Caco-2 (cell line): ENCODE data around the gene TLE2. TPM values are rescaled to one million over a fixed set of nuclear protein-coding genes. Genes with fewer than 3 reads are reported as not detected.
A peak's percentile ranks its signal among the peaks of the same experiment; 100 is the strongest.

Experiments used
- BruUV-seq: library from RNA; stranded (reverse); fragments of 400-500 nt; replicated peaks from 2 replicates; lab custom pipeline; 2021; lab: Mats Ljungman, UMichigan
- CTCF ChIA-PET: fragments of 300-600 bp; sonication (Branson Sonifier 250); formaldehyde crosslinking; loops from one replicate; lab custom pipeline; 2022; ENCODE audit warnings: antibody characterized with exemption; lab: Charles Lee
- POLR2A ChIA-PET: fragments of 300-600 bp; sonication (Branson Sonifier 250); formaldehyde crosslinking; loops from one replicate; lab custom pipeline; 2022; ENCODE audit warnings: antibody characterized with exemption; lab: Charles Lee
- DNase-seq, 2 experiments: peaks; one replicate each; pipeline versions ENCODE4 v3.0.0 to v3.0.0-alpha.2; 2020 to 2022
- H3K27me3 ChIP-seq: replicated peaks from 2 replicates; pipeline ENCODE4 v1.6.0; 2011; ENCODE audit warnings: low read length; ENCODE audit not compliant: control insufficient read depth, insufficient read depth
- H3K36me3 ChIP-seq: 2 replicates; pipeline ENCODE4 v1.5.1; 2011; ENCODE audit warnings: low read length; ENCODE audit not compliant: control insufficient read depth, insufficient read depth
- H3K4me1 ChIP-seq: fragments of 250-450 bp; sonication (Bioruptor Pico); 2 replicates; pipeline ENCODE4 v1.5.1; 2020; ENCODE audit warnings: mild to moderate bottlenecking
- H3K4me3 ChIP-seq: 2 replicates; pipeline ENCODE4 v1.5.1; 2011; ENCODE audit warnings: low read depth, mild to moderate bottlenecking, control low read depth, low read length
- H3K9me3 ChIP-seq: fragments of 250-450 bp; sonication (Bioruptor Pico); 2 replicates; pipeline ENCODE4 v1.5.1; 2020; ENCODE audit warnings: mild to moderate bottlenecking, moderate library complexity
- H3K27ac Mint-ChIP-seq: one replicate; pipeline ENCODE4 v1.8.0; 2022; ENCODE audit warnings: mixed read lengths; ENCODE audit not compliant: unreplicated experiment
- H3K27me3 Mint-ChIP-seq: one replicate; pipeline ENCODE4 v1.8.0; 2022; ENCODE audit warnings: mixed read lengths; ENCODE audit not compliant: insufficient read depth, unreplicated experiment
- H3K36me3 Mint-ChIP-seq: one replicate; pipeline ENCODE4 v1.8.0; 2022; ENCODE audit warnings: mild to moderate bottlenecking, mixed read lengths; ENCODE audit not compliant: insufficient read depth, unreplicated experiment
- H3K4me1 Mint-ChIP-seq: one replicate; pipeline ENCODE4 v1.8.0; 2022; ENCODE audit warnings: low read depth, mixed read lengths; ENCODE audit not compliant: unreplicated experiment
- H3K4me3 Mint-ChIP-seq: one replicate; pipeline ENCODE4 v1.8.0; 2022; ENCODE audit warnings: mild to moderate bottlenecking, moderate library complexity, mixed read lengths; ENCODE audit not compliant: unreplicated experiment
- H3K9me3 Mint-ChIP-seq: one replicate; pipeline ENCODE4 v1.8.0; 2022; ENCODE audit warnings: mixed read lengths; ENCODE audit not compliant: unreplicated experiment
- CTCF ChIP-seq, 2 experiments: fragments of 200-600 bp in 1 of 2; IDR thresholded peaks; 1 replicate in 1 of 2; 2 replicates in 1 of 2; pipeline versions ENCODE4 v1.5.1 to v1.8.0; 2011 to 2022; ENCODE audit warnings: antibody characterized with exemption in 1 of 2, control low read depth in 1 of 2, inconsistent platforms in 1 of 2, low read depth in 1 of 2, low read length in 1 of 2, mild to moderate bottlenecking in 1 of 2, moderate library complexity in 1 of 2; ENCODE audit not compliant: insufficient read depth in 1 of 2, severe bottlenecking in 1 of 2, unreplicated experiment in 1 of 2
- intact Hi-C: fragments of 100-400 bp; cut with micrococcal nuclease; formaldehyde crosslinking; loops from one replicate; pipeline ENCODE4 v1.10.0; 2022; ENCODE audit not compliant: unreplicated experiment
- total RNA-seq: library from RNA; stranded (reverse); gene quantifications from 2 replicates; pipeline ENCODE4 v1.2.3, GENCODE V29; 2022

The TLE2 gene
- total RNA-seq, 1 experiment from 2014 or later, result 31.3 TPM

DNA sequence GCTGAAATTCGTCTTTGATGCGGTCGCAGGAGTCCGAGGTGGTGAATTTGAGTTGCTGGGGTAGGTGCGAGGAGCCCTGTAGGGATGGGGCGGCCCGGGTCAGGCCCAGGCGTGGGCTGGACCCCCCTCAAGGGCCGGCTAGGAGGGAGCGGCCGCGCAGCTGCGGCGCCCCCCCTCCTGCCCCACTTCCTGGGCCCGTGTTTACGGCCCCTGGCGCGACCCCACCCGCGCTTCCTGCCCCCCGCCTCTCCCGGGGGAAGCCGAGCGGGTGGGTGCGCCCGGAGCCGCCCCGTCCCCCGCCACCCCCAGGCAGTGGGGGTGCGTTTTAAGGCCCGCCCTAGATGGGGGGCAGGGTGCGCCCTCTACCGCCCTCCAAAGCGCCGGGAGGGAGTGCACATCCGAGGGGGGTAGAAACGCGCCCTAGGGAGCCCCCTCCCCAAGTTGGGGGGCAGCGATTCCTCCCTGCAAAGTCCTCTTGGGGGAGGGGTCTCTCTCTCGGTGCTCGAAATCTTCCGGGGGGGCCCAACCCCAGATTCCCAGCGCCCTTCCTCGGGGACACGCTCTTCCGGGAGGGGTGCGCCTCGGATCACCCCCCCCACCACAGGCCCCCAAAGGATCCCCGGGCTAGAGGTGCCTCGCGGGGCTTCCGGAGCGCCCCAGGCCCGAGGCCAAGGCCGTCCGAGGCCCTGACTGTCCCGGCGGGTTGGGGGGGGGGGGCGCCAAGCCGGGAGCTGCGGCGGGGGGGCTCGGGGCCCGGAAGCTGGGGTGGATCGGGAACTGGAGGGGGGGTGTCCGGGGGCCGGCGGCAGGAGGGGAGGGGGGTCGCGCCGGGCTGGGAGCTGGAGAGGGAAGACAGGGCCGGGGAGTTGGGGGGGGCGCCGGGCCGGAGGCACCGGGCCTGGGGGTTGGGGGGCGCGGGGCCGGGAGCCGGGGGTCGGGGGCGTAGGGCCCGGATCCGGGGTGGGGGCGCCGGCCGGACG is 32.4 kb upstream of the TLE2 start:
- Histone ChIP-seq H3K4me1 (peaks cover 5% of the 10 kb centered on the region), H3K4me3 (peak overlapping the region; percentile 76), H3K9me3 (no peaks in the 10 kb centered on the region), H3K36me3 (no peaks in the 10 kb centered on the region), H3K27me3 (no peaks in the 10 kb centered on the region)
- peak in 1 of 2 experiments; percentile 36 for TF ChIP-seq CTCF (IDR thresholded peaks at IDR 0.05; ENCODE audit: insufficient read depth in 1 of 2, low read depth in 1 of 2, low read length in 1 of 2, severe bottlenecking in 1 of 2, unreplicated experiment in 1 of 2)
- Mint-ChIP-seq H3K27ac (peak overlapping the region; percentile 55), H3K36me3 (peaks cover 3% of the 10 kb centered on the region), H3K27me3 (no peaks in the 10 kb centered on the region), H3K4me1 (peaks cover 6% of the 10 kb centered on the region), H3K4me3 (peak overlapping the region; percentile 61), H3K9me3 (no peaks in the 10 kb centered on the region)
- CTCF ChIA-PET, result interaction anchor here (0.6 to 0.7 kb wide), 3 partner anchors 25 to 658 kb away, joined by 5 to 7 read pairs (median 7); no protein-coding TSS in a partner anchor
- POLR2A ChIA-PET, result no interaction called here
- no TSS peak for BruUV-seq
- no peak for DNase-seq
- intact Hi-C loops, result loop anchor here (10.0 kb wide), 1 partner anchor 107 kb away; no protein-coding TSS in a partner anchor

DNA sequence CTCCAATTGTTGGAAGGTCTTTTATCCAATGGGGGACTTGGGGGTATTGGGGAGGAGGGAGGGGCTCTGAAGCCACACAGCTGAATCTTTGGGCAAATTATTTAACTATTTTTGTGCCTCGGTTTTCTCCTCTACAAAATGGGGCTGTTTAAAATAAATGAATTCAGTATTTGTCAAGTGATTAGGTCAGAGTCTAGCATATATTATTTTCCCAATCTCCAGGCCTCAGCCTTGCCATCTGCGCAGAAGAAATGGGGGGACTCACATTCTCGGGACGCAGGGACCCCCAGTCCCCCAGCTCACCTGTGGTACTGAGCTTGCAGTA is 31.7 kb upstream of the TLE2 start:
- TF ChIP-seq CTCF (IDR thresholded peaks at IDR 0.05; ENCODE audit: insufficient read depth in 1 of 2, low read depth in 1 of 2, low read length in 1 of 2, severe bottlenecking in 1 of 2, unreplicated experiment in 1 of 2), result no peak
- no peak for DNase-seq
- Histone ChIP-seq H3K4me3 (peak overlapping the region; percentile 76), H3K4me1 (peaks cover 2% of the 10 kb centered on the region), H3K36me3 (no peaks in the 10 kb centered on the region), H3K27me3 (no peaks in the 10 kb centered on the region), H3K9me3 (no peaks in the 10 kb centered on the region)
- peak overlapping the region; percentile 55 for H3K27ac Mint-ChIP-seq
- CTCF ChIA-PET, result no interaction called here
- peak overlapping the region; percentile 61 for H3K4me3 Mint-ChIP-seq
- no TSS peak for BruUV-seq
- H3K36me3 Mint-ChIP-seq, result peaks cover 10% of the 10 kb centered on the region
- POLR2A ChIA-PET, result no interaction called here
- no peaks in the 10 kb centered on the region for H3K27me3 Mint-ChIP-seq
- H3K4me1 Mint-ChIP-seq, result peaks cover 6% of the 10 kb centered on the region
- intact Hi-C loops, result loop anchor here (10.0 kb wide), 1 partner anchor 106 kb away; no protein-coding TSS in a partner anchor
- no peaks in the 10 kb centered on the region for H3K9me3 Mint-ChIP-seq

DNA sequence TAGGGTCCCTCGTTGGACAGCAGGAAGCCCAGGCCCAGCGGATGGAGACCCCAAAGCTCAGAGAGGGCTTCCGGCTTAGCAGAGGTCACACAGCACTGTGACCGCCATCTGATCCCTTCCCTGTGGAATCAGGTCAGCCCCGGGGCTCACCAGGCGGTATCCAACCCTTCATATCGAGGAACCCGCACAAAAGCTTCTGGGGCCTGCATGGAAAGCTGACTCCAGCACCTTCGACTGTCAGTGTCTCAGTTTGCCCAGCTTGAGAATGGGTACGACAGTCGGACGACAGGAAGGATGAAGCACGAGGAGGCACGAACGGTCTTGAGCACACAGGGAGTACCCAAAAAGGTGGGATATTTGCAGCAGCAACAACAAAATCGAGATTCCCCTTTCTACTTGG is 30.6 kb upstream of the TLE2 start:
- no peaks in the 10 kb centered on the region for H3K9me3 Mint-ChIP-seq
- no peaks in the 10 kb centered on the region for H3K27me3 Mint-ChIP-seq
- no peak overlapping the region for H3K4me3 ChIP-seq
- POLR2A ChIA-PET, result no interaction called here
- DNase-seq, result no peak
- no peaks in the 10 kb centered on the region for H3K9me3 ChIP-seq
- TSS peak; percentile 50 for BruUV-seq
- peaks cover 9% of the 10 kb centered on the region; the same call in 1 of the 2 replicates for H3K4me1 ChIP-seq
- H3K27ac Mint-ChIP-seq, result no peak overlapping the region
- H3K36me3 Mint-ChIP-seq, result peaks cover 20% of the 10 kb centered on the region
- H3K4me3 Mint-ChIP-seq, result no peak overlapping the region
- H3K36me3 ChIP-seq, result no peaks in the 10 kb centered on the region
- H3K27me3 ChIP-seq, result no peaks in the 10 kb centered on the region
- CTCF ChIA-PET, result no interaction called here
- intact Hi-C loops, result loop anchor here (10.0 kb wide), 1 partner anchor 105 kb away; no protein-coding TSS in a partner anchor
- H3K4me1 Mint-ChIP-seq, result peaks cover 12% of the 10 kb centered on the region
- TF ChIP-seq CTCF (IDR thresholded peaks at IDR 0.05; ENCODE audit: insufficient read depth in 1 of 2, low read depth in 1 of 2, low read length in 1 of 2, severe bottlenecking in 1 of 2, unreplicated experiment in 1 of 2), result no peak
